K562 (cell line): ENCODE results near the gene BMAL2. TPM values are rescaled to one million over a fixed set of nuclear protein-coding genes. Genes with fewer than 3 reads are reported as not detected.

Experiments used
- ATAC-seq: fragments of 200-7000 bp; cut with Tn5 transposase; 3 replicates; pipeline ENCODE4 v1.9.1; 2020; ENCODE audit warnings: moderate library complexity
- BruUV-seq: library from RNA; stranded (reverse); fragments of 400-500 nt; replicated peaks from 2 replicates; lab custom pipeline; 2021; lab: Mats Ljungman, UMichigan
- CTCF ChIA-PET: fragments of 300-600 bp; formaldehyde crosslinking; extraction: SDS; loops from one replicate; lab custom pipeline; 2021; ENCODE audit warnings: low intra/inter-chr PET ratio; lab: Yijun Ruan, JAX
- POLR2A ChIA-PET: fragments of 300-600, 350-650 bp; sonication (Branson Sonifier 250); formaldehyde crosslinking; extraction: SDS; loops from one replicate; lab custom pipeline; 2021; ENCODE audit warnings: antibody characterized with exemption, inconsistent platforms; lab: Yijun Ruan, JAX
- DNase-seq, 4 experiments: peaks; one replicate each; pipeline versions ENCODE4 v3.0.0 to v3.0.0-alpha.2; 2011 to 2018; ENCODE audit warnings: low spot score in 3 of 4, mixed read lengths in 3 of 4; ENCODE audit errors: extremely low read depth in 1 of 4
- FAIRE-seq: peaks from 2 replicates; lab custom pipeline; 2011; peaks lifted over from hg19 to GRCh38; lab: Jason Lieb, UNC
- H2AFZ ChIP-seq: 2 replicates; pipeline ENCODE4 v1.6.0; 2011; ENCODE audit warnings: low read depth, low read length, control low read depth, inconsistent platforms
- H3K27ac ChIP-seq: fragments of 200-600 bp; 3 replicates; pipeline ENCODE4 v1.8.0; 2011; ENCODE audit warnings: low read depth, mild to moderate bottlenecking, control low read depth, inconsistent platforms, low read length, moderate library complexity, mixed read lengths; ENCODE audit errors: extremely low read depth
- H3K27me3 ChIP-seq, 2 experiments: fragments of 300-600 bp in 1 of 2; 2 replicates in 1 of 2; 3 replicates in 1 of 2; pipeline versions ENCODE4 v1.6.0 to v1.8.0; 2011; ENCODE audit warnings: inconsistent platforms in 2 of 2, low read length in 2 of 2, mild to moderate bottlenecking in 1 of 2, mixed read lengths in 1 of 2, moderate library complexity in 1 of 2; ENCODE audit not compliant: control insufficient read depth in 2 of 2, insufficient read depth in 2 of 2
- H3K36me3 ChIP-seq: fragments of 300-600 bp; 3 replicates; pipeline ENCODE4 v1.8.0; 2011; ENCODE audit warnings: mild to moderate bottlenecking, low read length, inconsistent platforms; ENCODE audit not compliant: control insufficient read depth, insufficient read depth
- H3K4me1 ChIP-seq, 2 experiments: fragments of 200-600 bp in 1 of 2; replicated peaks in 1 of 2; 2 replicates in 1 of 2; 3 replicates in 1 of 2; pipeline versions ENCODE4 v1.5.1 to v1.8.0; 2011; ENCODE audit warnings: inconsistent platforms in 2 of 2, low read length in 2 of 2, mild to moderate bottlenecking in 1 of 2, mixed read lengths in 1 of 2, moderate library complexity in 1 of 2; ENCODE audit not compliant: control insufficient read depth in 2 of 2, insufficient read depth in 2 of 2
- H3K4me2 ChIP-seq: 2 replicates; pipeline ENCODE4 v1.6.1; 2011; ENCODE audit warnings: low read length, control low read depth, inconsistent platforms, mixed read lengths; ENCODE audit not compliant: insufficient read depth
- H3K4me3 ChIP-seq: fragments of 200-600 bp; sonication (generic), shearing (Covaris generic); 2 replicates; pipeline ENCODE4 v1.5.1; 2016; ENCODE audit warnings: control low read depth, inconsistent platforms
- H3K79me2 ChIP-seq: fragments of 200-600 bp; 3 replicates; pipeline ENCODE4 v1.8.0; 2011; ENCODE audit warnings: low read length, inconsistent platforms; ENCODE audit not compliant: control insufficient read depth, insufficient read depth
- H3K9ac ChIP-seq, 2 experiments: 2 replicates each; pipeline versions ENCODE4 v1.6.0 to v1.6.1; 2011; ENCODE audit warnings: low read depth in 2 of 2, low read length in 2 of 2, control low read depth in 1 of 2, inconsistent platforms in 1 of 2, mild to moderate bottlenecking in 1 of 2, mixed read lengths in 1 of 2; ENCODE audit not compliant: insufficient read depth in 1 of 2
- H3K9me1 ChIP-seq: one replicate; pipeline ENCODE4 v1.6.0; 2011; ENCODE audit warnings: inconsistent platforms, mild to moderate bottlenecking, low read length, moderate library complexity; ENCODE audit not compliant: control insufficient read depth, insufficient read depth
- H3K9me3 ChIP-seq: replicated peaks from 2 replicates; pipeline ENCODE4 v1.5.1; 2011; ENCODE audit warnings: low read depth, low read length, inconsistent platforms; ENCODE audit not compliant: control insufficient read depth, insufficient read depth
- H4K20me1 ChIP-seq: replicated peaks from 2 replicates; pipeline ENCODE4 v1.6.1; 2011; ENCODE audit warnings: low read length, inconsistent platforms, mixed read lengths; ENCODE audit not compliant: control insufficient read depth, insufficient read depth
- ARID4B ChIP-seq: sonication (generic); formaldehyde crosslinking; IDR thresholded peaks from 2 replicates; pipeline ENCODE4 v1.8.0; 2022; ENCODE audit warnings: mild to moderate bottlenecking, missing genetic modification reagents
- E2F1 ChIP-seq: sonication (generic); formaldehyde crosslinking; IDR thresholded peaks from 2 replicates; pipeline ENCODE4 v1.8.1; 2023; ENCODE audit warnings: mild to moderate bottlenecking, missing genetic modification reagents, moderate library complexity
- KDM5B ChIP-seq: fragments of 200-600 bp; sonication (generic); IDR thresholded peaks from 2 replicates; pipeline ENCODE4 v1.6.1; 2012; ENCODE audit warnings: low read depth, mild to moderate bottlenecking, moderate library complexity, low read length, control low read depth, inconsistent platforms; ENCODE audit not compliant: insufficient replicate concordance
- MAFK ChIP-seq: IDR thresholded peaks from 2 replicates; pipeline ENCODE4 v1.6.1; 2011; ENCODE audit warnings: low read length, improper control_type of control experiment
- WGBS: fragments of 100-300 bp; shearing (Covaris generic); methylation state at CpG from one replicate; pipeline ENCODE4 v1.1.6; 2016; ENCODE audit warnings: low coverage, mixed read lengths; ENCODE audit not compliant: insufficient coverage; ENCODE audit errors: missing lambda C conversion rate; 5-methylcytosine and 5-hydroxymethylcytosine counted together
- in situ Hi-C: fragments of 300-500 bp; cut with MboI; formaldehyde crosslinking; loops from 4 replicates; pipeline ENCODE4 v1.15.0; 2018; ENCODE audit warnings: inconsistent platforms, mixed read lengths
- intact Hi-C: fragments of 100-400 bp; cut with micrococcal nuclease; formaldehyde crosslinking; loops from 2 replicates; pipeline ENCODE4 v1.14.2; 2022
- polyA plus RNA-seq, 8 experiments: library from polyadenylated mRNA; depleted of rRNA in 4 of 8; stranded (reverse) in 5 of 8; unstranded in 3 of 8; fragments of >200 nt; fragmentation: Nextera tagmentation in 2 of 8; fragmentation: Illumina TruSeq in 1 of 8; extraction: Ambion mirVana in 2 of 8; extraction: Trizol in 1 of 8; gene quantifications; 2 replicates each; pipeline versions ENCODE4 v1.2.1 to v1.2.3, GENCODE V29; 2011 to 2014; ENCODE audit warnings: inconsistent platforms in 1 of 8, missing spikeins in 1 of 8
- total RNA-seq, 7 experiments: library from RNA; depleted of rRNA in 6 of 7; stranded (reverse); fragments of >200 nt in 6 of 7; fragmentation: Illumina TruSeq in 2 of 7; extraction: Trizol in 2 of 7; gene quantifications; 2 replicates each; pipeline versions ENCODE4 v1.2.1 to v1.2.3, GENCODE V29; 2011 to 2021; ENCODE audit warnings: low replicate concordance in 1 of 7

The BMAL2 gene
- total and polyA plus RNA-seq, 9 of the 15 experiments (the other 6 are each of a cell fraction or from before 2014, with no cell fraction given) = 0.01 to 1.1 (median 0.50) TPM

GRCh38 chr12:27332407-27332713, 276 bp upstream of the BMAL2 start:
- H3K27me3 ChIP-seq = peaks cover 25 to 27% of the 10 kb centered on the region in 2 experiments
- H3K9me3 ChIP-seq = no peaks in the 10 kb centered on the region
- FAIRE-seq (no peak), ATAC-seq (no peak), DNase-seq (no peak)
- H3K4me1 ChIP-seq = peaks cover 11 to 13% of the 10 kb centered on the region in 2 experiments; a peak in 3 of 5 replicates
- WGBS = 18% methylated on average over 10 of the region's 10 CpGs
- H3K4me3 ChIP-seq = peak overlapping the region; percentile 28
- 0 out of 2 replicates have a peak, but pooled peaks have one; percentile 14 for TF ChIP-seq ARID4B (CRISPR knock-in tag)
- no peak for TF ChIP-seq E2F1 (CRISPR knock-in tag)
- TF ChIP-seq MAFK = no peak
- no peak for TF ChIP-seq KDM5B
- peak overlapping the region; percentile 63; the same call in 1 of the 2 replicates for H2AFZ ChIP-seq
- no peaks in the 10 kb centered on the region for H3K79me2 ChIP-seq
- CTCF ChIA-PET = no interaction called here
- H3K4me2 ChIP-seq = peak overlapping the region; percentile 41; the same call in 1 of the 2 replicates
- H3K36me3 ChIP-seq = no peaks in the 10 kb centered on the region
- H4K20me1 ChIP-seq = no peaks in the 10 kb centered on the region
- BruUV-seq = no TSS peak
- in situ Hi-C loops = no loop called here
- POLR2A ChIA-PET = interaction anchor here (0.7 kb wide), 1 partner anchor 110 kb away, joined by 3 read pairs; no protein-coding TSS in a partner anchor
- no peak overlapping the region for H3K27ac ChIP-seq
- H3K9ac ChIP-seq = no peak overlapping the region; a peak in 1 of 4 replicates
- H3K9me1 ChIP-seq = no peaks in the 10 kb centered on the region
- intact Hi-C loops = no loop called here
